Thoracic aorta (tissue), 2 donors: Measurements from ENCODE around the gene POU3F1. TPM values are rescaled to one million over a fixed set of nuclear protein-coding genes. Genes with fewer than 3 reads are reported as not detected.

Source experiments
- ATAC-seq: fragments of 150-250 bp; one replicate; pipeline ENCODE4 v1.8.0; 2017; ENCODE audit warnings: low read depth; ENCODE audit not compliant: insufficient number of reproducible peaks, low FRiP score
- DNase-seq: peaks from one replicate; pipeline ENCODE4 v3.0.0-alpha.2; 2020; ENCODE audit warnings: low spot score
- H3K27ac ChIP-seq, 2 donors: fragments of 200-600 bp; sonication (generic); 1 replicate in 1 of 2; 2 replicates in 1 of 2; pipeline ENCODE4 v1.5.1; 2016; ENCODE audit warnings: mild to moderate bottlenecking in 2 of 2, moderate library complexity in 2 of 2
- H3K27me3 ChIP-seq: fragments of 200-600 bp; sonication (generic); replicated peaks from 2 replicates; pipeline ENCODE4 v1.6.0; 2016; ENCODE audit warnings: mild to moderate bottlenecking; ENCODE audit not compliant: insufficient read depth
- H3K36me3 ChIP-seq: fragments of 200-600 bp; sonication (generic); one replicate; pipeline ENCODE4 v1.5.1; 2016
- H3K4me1 ChIP-seq, 2 donors: fragments of 200-600 bp; sonication (generic); 1 replicate in 1 of 2; 2 replicates in 1 of 2; pipeline versions ENCODE4 v1.5.1 to v1.6.0; 2016; ENCODE audit warnings: low read depth in 2 of 2, mild to moderate bottlenecking in 1 of 2; ENCODE audit not compliant: control insufficient read depth in 1 of 2
- H3K4me3 ChIP-seq: fragments of 200-600 bp; sonication (generic); 2 replicates; pipeline ENCODE4 v1.5.1; 2016; ENCODE audit warnings: mild to moderate bottlenecking
- H3K9me3 ChIP-seq: fragments of 200-600 bp; sonication (generic); 2 replicates; pipeline ENCODE4 v1.5.1; 2016
- CTCF ChIP-seq: fragments of 200-600 bp; sonication (generic); IDR thresholded peaks from one replicate; pipeline ENCODE4 v1.5.1; 2019; ENCODE audit warnings: antibody characterized with exemption
- total RNA-seq, 2 donors: library from RNA; depleted of rRNA; stranded (reverse); fragments of >200 nt; gene quantifications; one replicate each; pipeline versions ENCODE4 v1.1.0 to v1.2.3, GENCODE V29; 2016

The POU3F1 gene
- total RNA-seq, 2 donors from 2014 or later, result not detected

- Histone ChIP-seq H3K4me1 (no peaks in the 10 kb centered on the region), H3K27me3 (no peaks in the 10 kb centered on the region), H3K4me3 (no peak overlapping the region), H3K9me3 (no peaks in the 10 kb centered on the region), H3K27ac (no peak overlapping the region), H3K36me3 (no peaks in the 10 kb centered on the region)
- TF ChIP-seq CTCF, result no peak
- DNase-seq, result no peak
- no peak for ATAC-seq
Measured at GRCh38 chr1:38085666-38086330, 39.2 kb upstream of the POU3F1 start.

GRCh38 chr1:38084700-38085099 lies 38.1 kb upstream of the POU3F1 start:
- no peaks in the 10 kb centered on the region for H3K27me3 ChIP-seq
- no peaks in the 10 kb centered on the region for H3K36me3 ChIP-seq
- H3K4me3 ChIP-seq, result no peak overlapping the region
- H3K4me1 ChIP-seq, result no peaks in the 10 kb centered on the region
- no peak overlapping the region for H3K27ac ChIP-seq
- H3K9me3 ChIP-seq, result no peaks in the 10 kb centered on the region
- DNase-seq, result no peak
- ATAC-seq, result no peak
- TF ChIP-seq CTCF, result no peak

- DNase-seq (no peak), ATAC-seq (no peak)
- Histone ChIP-seq H3K36me3 (no peaks in the 10 kb centered on the region), H3K27me3 (no peaks in the 10 kb centered on the region), H3K4me1 (no peaks in the 10 kb centered on the region), H3K9me3 (no peaks in the 10 kb centered on the region), H3K4me3 (no peak overlapping the region), H3K27ac (no peak overlapping the region)
- TF ChIP-seq CTCF, result no peak
Measured at GRCh38 chr1:38084113-38084512, 37.5 kb upstream of the POU3F1 start.

GRCh38 chr1:38083541-38083940 lies 36.9 kb upstream of the POU3F1 start:
- H3K27ac ChIP-seq, result no peak overlapping the region
- H3K9me3 ChIP-seq, result no peaks in the 10 kb centered on the region
- TF ChIP-seq CTCF, result no peak
- no peaks in the 10 kb centered on the region for H3K27me3 ChIP-seq
- DNase-seq, result no peak
- no peak for ATAC-seq
- no peak overlapping the region for H3K4me3 ChIP-seq
- no peaks in the 10 kb centered on the region for H3K36me3 ChIP-seq
- no peaks in the 10 kb centered on the region for H3K4me1 ChIP-seq

- no peak for TF ChIP-seq CTCF
- Histone ChIP-seq H3K4me1 (no peaks in the 10 kb centered on the region), H3K27ac (no peak overlapping the region), H3K4me3 (no peak overlapping the region), H3K27me3 (no peaks in the 10 kb centered on the region), H3K36me3 (no peaks in the 10 kb centered on the region), H3K9me3 (no peaks in the 10 kb centered on the region)
- ATAC-seq (no peak), DNase-seq (no peak)
Measured at GRCh38 chr1:38082769-38083263, 36.2 kb upstream of the POU3F1 start.
